Measurements from ENCODE around the gene SCN9A. TPM values are rescaled to one million over a fixed set of nuclear protein-coding genes. Genes with fewer than 3 reads are reported as not detected.
A peak's percentile ranks its signal among the peaks of the same experiment; 100 is the strongest.

SCN9A gene
- total RNA-seq, 1 donor from 2014 or later, result 7.8 TPM

DNA sequence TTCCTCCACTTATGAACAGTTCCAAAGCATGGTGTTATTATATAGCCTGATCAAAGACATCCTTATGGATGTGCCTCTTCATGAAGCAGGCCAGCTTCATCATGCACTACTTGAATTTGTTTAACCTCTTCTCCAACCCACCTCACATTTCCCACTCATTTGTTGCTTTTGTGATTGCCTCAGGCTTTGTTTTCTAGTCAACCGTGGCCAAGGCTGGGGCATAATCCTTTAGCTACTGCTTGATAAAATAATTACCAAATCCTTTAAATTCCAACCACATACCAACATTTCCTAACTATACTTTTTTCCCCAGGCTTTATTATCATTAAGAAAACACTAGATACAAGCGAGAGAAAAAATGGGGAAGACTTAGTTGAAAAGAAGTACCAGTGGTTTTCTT lies 208.3 kb downstream of the SCN9A start:
- Mint-ChIP-seq H3K27me3 (ENCODE audit: low read depth, unreplicated experiment) (no peaks in the 10 kb centered on the region), H3K4me1 (ENCODE audit: low read depth, unreplicated experiment) (peaks cover 5% of the 10 kb centered on the region), H3K4me3 (ENCODE audit: unreplicated experiment) (no peak overlapping the region), H3K27ac (ENCODE audit: unreplicated experiment) (no peak overlapping the region), H3K9me3 (ENCODE audit: unreplicated experiment) (no peaks in the 10 kb centered on the region), H3K36me3 (ENCODE audit: low read depth, unreplicated experiment) (no peaks in the 10 kb centered on the region)
- Histone ChIP-seq H3K36me3 (ENCODE audit: insufficient read depth, low read length) (no peaks in the 10 kb centered on the region), H2AFZ (ENCODE audit: low read depth, low read length) (no peak overlapping the region), H3K9ac (ENCODE audit: low read length) (no peak overlapping the region), H3K9me3 (ENCODE audit: insufficient read depth, low read depth, low read length) (no peaks in the 10 kb centered on the region), H3K79me2 (ENCODE audit: insufficient read depth, low read length) (no peaks in the 10 kb centered on the region), H3K27ac (ENCODE audit: low read depth, low read length) (no peak overlapping the region), H3K27me3 (ENCODE audit: insufficient read depth, low read length) (no peaks in the 10 kb centered on the region), H3K4me2 (ENCODE audit: low read length) (no peak overlapping the region), H3K4me1 (ENCODE audit: insufficient read depth, low read length) (peaks cover 5% of the 10 kb centered on the region), H4K20me1 (ENCODE audit: insufficient read depth, low read length) (no peaks in the 10 kb centered on the region), H3K4me3 (ENCODE audit: insufficient read depth, low read depth, low read length) (no peak overlapping the region)
- TF ChIP-seq, protein P1, sequence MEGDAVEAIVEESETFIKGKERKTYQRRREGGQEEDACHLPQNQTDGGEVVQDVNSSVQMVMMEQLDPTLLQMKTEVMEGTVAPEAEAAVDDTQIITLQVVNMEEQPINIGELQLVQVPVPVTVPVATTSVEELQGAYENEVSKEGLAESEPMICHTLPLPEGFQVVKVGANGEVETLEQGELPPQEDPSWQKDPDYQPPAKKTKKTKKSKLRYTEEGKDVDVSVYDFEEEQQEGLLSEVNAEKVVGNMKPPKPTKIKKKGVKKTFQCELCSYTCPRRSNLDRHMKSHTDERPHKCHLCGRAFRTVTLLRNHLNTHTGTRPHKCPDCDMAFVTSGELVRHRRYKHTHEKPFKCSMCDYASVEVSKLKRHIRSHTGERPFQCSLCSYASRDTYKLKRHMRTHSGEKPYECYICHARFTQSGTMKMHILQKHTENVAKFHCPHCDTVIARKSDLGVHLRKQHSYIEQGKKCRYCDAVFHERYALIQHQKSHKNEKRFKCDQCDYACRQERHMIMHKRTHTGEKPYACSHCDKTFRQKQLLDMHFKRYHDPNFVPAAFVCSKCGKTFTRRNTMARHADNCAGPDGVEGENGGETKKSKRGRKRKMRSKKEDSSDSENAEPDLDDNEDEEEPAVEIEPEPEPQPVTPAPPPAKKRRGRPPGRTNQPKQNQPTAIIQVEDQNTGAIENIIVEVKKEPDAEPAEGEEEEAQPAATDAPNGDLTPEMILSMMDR (IDR thresholded peaks at IDR 0.05; ENCODE audit: insufficient read depth, low read depth, low read length), result no peak
- no peak for TF ChIP-seq EZH2 (IDR thresholded peaks at IDR 0.05; ENCODE audit: insufficient read depth, low read length)
- DNase-seq (ENCODE audit: low read depth), result peak; percentile 66
- FAIRE-seq, result no peak

DNA sequence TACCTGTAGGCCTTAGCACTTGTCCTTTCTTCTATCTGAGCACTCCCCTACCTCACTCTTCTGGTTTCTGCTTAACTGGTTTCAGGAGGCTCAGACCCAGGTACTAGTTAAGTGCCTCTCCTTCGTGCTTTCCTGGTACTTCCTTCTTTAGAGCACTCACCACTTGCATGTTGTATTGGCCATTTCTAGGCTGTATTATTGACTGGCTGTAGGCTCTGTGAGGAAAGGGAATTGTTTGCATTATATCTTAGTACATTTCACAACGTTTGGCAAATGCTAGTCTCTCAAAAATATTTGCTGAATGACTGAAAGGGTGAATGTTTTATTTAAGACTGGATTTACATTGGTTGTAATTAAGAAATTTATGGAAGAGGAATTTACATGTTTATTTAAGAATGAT lies 212.0 kb downstream of the SCN9A start:
- no peak overlapping the region for H3K4me3 ChIP-seq (ENCODE audit: insufficient read depth, low read depth, low read length)
- no peak overlapping the region for H3K27ac ChIP-seq (ENCODE audit: low read depth, low read length)
- no peaks in the 10 kb centered on the region for H3K27me3 ChIP-seq (ENCODE audit: insufficient read depth, low read length)
- H3K9ac ChIP-seq (ENCODE audit: low read length), result no peak overlapping the region
- no peaks in the 10 kb centered on the region for H3K36me3 ChIP-seq (ENCODE audit: insufficient read depth, low read length)
- no peaks in the 10 kb centered on the region for H3K4me1 Mint-ChIP-seq (ENCODE audit: low read depth, unreplicated experiment)
- H3K36me3 Mint-ChIP-seq (ENCODE audit: low read depth, unreplicated experiment), result no peaks in the 10 kb centered on the region
- no peak overlapping the region for H2AFZ ChIP-seq (ENCODE audit: low read depth, low read length)
- no peaks in the 10 kb centered on the region for H4K20me1 ChIP-seq (ENCODE audit: insufficient read depth, low read length)
- no peaks in the 10 kb centered on the region for H3K27me3 Mint-ChIP-seq (ENCODE audit: low read depth, unreplicated experiment)
- H3K9me3 ChIP-seq (ENCODE audit: insufficient read depth, low read depth, low read length), result no peaks in the 10 kb centered on the region
- no peaks in the 10 kb centered on the region for H3K79me2 ChIP-seq (ENCODE audit: insufficient read depth, low read length)
- no peak overlapping the region for H3K4me3 Mint-ChIP-seq (ENCODE audit: unreplicated experiment)
- TF ChIP-seq, protein P1 (IDR thresholded peaks at IDR 0.05; ENCODE audit: insufficient read depth, low read depth, low read length), result no peak
- TF ChIP-seq EZH2 (IDR thresholded peaks at IDR 0.05; ENCODE audit: insufficient read depth, low read length), result no peak
- no peaks in the 10 kb centered on the region for H3K9me3 Mint-ChIP-seq (ENCODE audit: unreplicated experiment)
- no peak for FAIRE-seq
- no peaks in the 10 kb centered on the region for H3K4me1 ChIP-seq (ENCODE audit: insufficient read depth, low read length)
- H3K4me2 ChIP-seq (ENCODE audit: low read length), result no peak overlapping the region
- DNase-seq (ENCODE audit: low read depth), result no peak
- no peak overlapping the region for H3K27ac Mint-ChIP-seq (ENCODE audit: unreplicated experiment)

DNA sequence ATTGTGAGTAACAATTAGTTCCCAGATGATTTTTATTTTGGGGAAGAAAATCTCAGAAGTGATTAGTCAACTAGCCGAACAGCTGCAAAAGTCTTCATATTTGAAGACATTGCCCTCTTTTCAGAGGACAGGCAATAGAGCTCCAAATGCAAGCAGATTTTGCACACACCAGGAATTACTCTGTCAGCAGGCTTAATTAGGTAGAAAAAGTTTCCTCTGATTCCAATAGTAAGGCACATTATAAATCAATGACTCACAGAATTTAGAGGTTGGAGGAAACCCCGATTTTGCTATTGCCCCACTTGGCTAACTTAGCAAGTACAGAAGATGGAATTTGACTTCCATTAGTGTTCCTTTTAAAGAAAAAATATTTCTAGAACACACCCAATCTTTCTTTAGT lies 217.2 kb downstream of the SCN9A start:
- Histone ChIP-seq H2AFZ (ENCODE audit: low read depth, low read length) (no peak overlapping the region), H3K4me2 (ENCODE audit: low read length) (no peak overlapping the region), H3K9ac (ENCODE audit: low read length) (no peak overlapping the region), H3K4me3 (ENCODE audit: insufficient read depth, low read depth, low read length) (no peak overlapping the region), H3K27me3 (ENCODE audit: insufficient read depth, low read length) (no peaks in the 10 kb centered on the region), H4K20me1 (ENCODE audit: insufficient read depth, low read length) (no peaks in the 10 kb centered on the region), H3K9me3 (ENCODE audit: insufficient read depth, low read depth, low read length) (no peaks in the 10 kb centered on the region), H3K36me3 (ENCODE audit: insufficient read depth, low read length) (no peaks in the 10 kb centered on the region), H3K27ac (ENCODE audit: low read depth, low read length) (no peak overlapping the region), H3K4me1 (ENCODE audit: insufficient read depth, low read length) (no peaks in the 10 kb centered on the region), H3K79me2 (ENCODE audit: insufficient read depth, low read length) (no peaks in the 10 kb centered on the region)
- FAIRE-seq (no peak), DNase-seq (ENCODE audit: low read depth) (peak; percentile 20)
- H3K36me3 Mint-ChIP-seq (ENCODE audit: low read depth, unreplicated experiment), result no peaks in the 10 kb centered on the region
- H3K4me1 Mint-ChIP-seq (ENCODE audit: low read depth, unreplicated experiment), result no peaks in the 10 kb centered on the region
- no peak overlapping the region for H3K27ac Mint-ChIP-seq (ENCODE audit: unreplicated experiment)
- peaks cover 9% of the 10 kb centered on the region for H3K27me3 Mint-ChIP-seq (ENCODE audit: low read depth, unreplicated experiment)
- TF ChIP-seq EZH2 (IDR thresholded peaks at IDR 0.05; ENCODE audit: insufficient read depth, low read length), result no peak
- TF ChIP-seq, protein P1 (IDR thresholded peaks at IDR 0.05; ENCODE audit: insufficient read depth, low read depth, low read length), result no peak
- H3K4me3 Mint-ChIP-seq (ENCODE audit: unreplicated experiment), result no peak overlapping the region
- peaks cover 2% of the 10 kb centered on the region for H3K9me3 Mint-ChIP-seq (ENCODE audit: unreplicated experiment)
